Measurements from ENCODE around the gene MMP23B. TPM values are rescaled to one million over a fixed set of nuclear protein-coding genes. Genes with fewer than 3 reads are reported as not detected.
"Not testable (repeated sequence)": the region's sequence is repeated elsewhere in the genome, so short reads cannot be mapped to it uniquely, and the experiment has no call there.

Gene MMP23B
- total and polyA plus RNA-seq, 2 of the 8 experiments (the other 6 are each of a cell fraction or from before 2014, with no cell fraction given): 9.2 to 14.6 TPM

DNA sequence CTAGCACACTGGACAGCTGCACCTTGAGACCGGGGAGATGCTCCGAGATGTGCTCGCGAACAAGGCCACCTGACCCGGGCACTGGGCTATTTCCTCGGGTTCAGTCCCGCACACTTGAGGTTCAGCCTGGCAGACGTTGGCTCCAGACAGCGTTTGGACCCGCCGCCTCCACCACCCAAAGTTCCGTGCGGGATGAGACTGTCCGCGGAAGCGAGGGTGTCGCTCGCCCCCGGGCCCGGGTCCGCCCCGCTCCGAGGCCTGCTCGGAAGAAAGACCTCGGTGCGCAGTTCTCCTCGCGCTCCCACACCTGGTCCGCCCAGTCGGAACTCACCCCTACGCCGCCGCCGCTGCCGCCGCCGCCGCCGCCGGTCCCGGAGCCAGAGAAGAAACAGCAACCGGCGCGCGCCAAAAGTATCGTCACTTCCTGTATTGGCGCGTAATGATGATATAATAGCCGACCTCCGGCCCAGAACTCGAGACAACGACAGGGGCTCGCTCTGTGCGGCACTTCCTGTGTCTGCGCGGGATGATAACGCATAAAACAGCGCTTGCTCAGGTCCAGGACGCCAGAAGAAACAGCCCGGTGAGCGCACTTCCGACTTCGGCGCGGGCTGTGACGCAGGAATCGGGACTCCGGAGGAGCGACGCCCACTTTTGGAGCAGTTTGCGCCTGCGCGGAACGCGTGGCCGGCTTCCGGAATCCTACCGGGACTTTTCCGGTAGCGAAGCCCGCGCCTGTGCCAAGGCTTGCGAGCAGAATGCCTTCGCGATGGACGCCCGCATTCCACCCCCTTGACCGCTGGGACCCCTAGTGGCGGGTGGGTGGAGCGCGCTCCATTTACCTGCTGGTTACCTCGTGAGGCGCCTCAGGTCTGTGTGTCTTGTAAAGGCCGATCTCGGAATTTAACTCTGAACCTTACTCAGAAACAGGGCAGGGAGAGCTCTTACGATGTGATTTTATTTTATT lies 26.9 kb downstream of the MMP23B start, which contains the start of gene CDK11B:
TSS of gene CDK11B (minus strand) at position 422 of the 967 bp plus-strand sequence. CDS start 1,519 bp downstream, outside the sequence.
- H3K14ac ChIP-seq (ENCODE audit: insufficient read length); H3K4me1 ChIP-seq (replicated peaks in 1 of 4; ENCODE audit: control insufficient read depth in 3 of 4, insufficient read depth in 4 of 4, low read length in 3 of 4); H2BK120ac ChIP-seq (replicated peaks; ENCODE audit: low read depth, low read length); H2AK5ac ChIP-seq (ENCODE audit: low read depth, low read length); H4K20me1 ChIP-seq (replicated peaks in 1 of 2; ENCODE audit: control insufficient read depth in 1 of 2, insufficient read depth in 2 of 2, low read length in 2 of 2); H3K9me3 ChIP-seq (ENCODE audit: insufficient read depth in 2 of 2, low read depth in 1 of 2, low read length in 1 of 2); H2BK15ac ChIP-seq (ENCODE audit: low read length); H2BK20ac ChIP-seq (ENCODE audit: low read length); H3K23ac ChIP-seq (ENCODE audit: insufficient read length); H3K79me2 ChIP-seq (ENCODE audit: control insufficient read depth in 1 of 2, insufficient read depth in 2 of 2, low read length in 2 of 2); H3K79me1 ChIP-seq (ENCODE audit: low read depth, low read length); CTCF ChIA-PET (ENCODE audit: partially characterized antibody); H3K27me3 ChIP-seq (replicated peaks in 1 of 4; ENCODE audit: control insufficient read depth in 3 of 4, extremely low read depth in 1 of 4, insufficient read depth in 3 of 4, low read length in 3 of 4); H3K23me2 ChIP-seq (ENCODE audit: low read depth, low read length): not testable (repeated sequence)
- Histone ChIP-seq H4K91ac (replicated peaks; ENCODE audit: insufficient read length, low read length) (peak within 1 kb of the TSS; percentile 81), H3K18ac (ENCODE audit: extremely low read depth, low read length) (peak within 1 kb of the TSS; percentile 98), H3K4me2 (ENCODE audit: insufficient read depth in 1 of 2, low read depth in 2 of 2, low read length in 2 of 2) (peak within 1 kb of the TSS; percentile 13 to 64), H4K8ac (ENCODE audit: extremely low read depth, insufficient read depth, low read length) (peak within 1 kb of the TSS; percentile 99), H3K4ac (replicated peaks; ENCODE audit: insufficient read length, low read depth, low read length) (peak within 1 kb of the TSS; percentile 94), H3K36me3 (ENCODE audit: control insufficient read depth in 2 of 4, insufficient read depth in 4 of 4, low read length in 3 of 4) (peaks cover 3 to 20% (median 12%) of the 10 kb centered on the region in 4 experiments), H3K9ac (replicated peaks in 1 of 4; ENCODE audit: extremely low read depth in 1 of 4, low read depth in 3 of 4, low read length in 3 of 4) (peak within 1 kb of the TSS; percentile 14 to 96 (median 91)), H2AFZ (ENCODE audit: low read length) (peak within 1 kb of the TSS; percentile 75; the same call in 1 of the 2 replicates), H2BK12ac (ENCODE audit: low read depth, low read length) (peak within 1 kb of the TSS; percentile 95; the same call in 1 of the 2 replicates), H4K5ac (ENCODE audit: insufficient read length, low read depth, low read length) (peak within 1 kb of the TSS; percentile 100), H3K4me3 (ENCODE audit: extremely low read depth in 1 of 4, insufficient read depth in 2 of 4, low read depth in 3 of 4, low read length in 4 of 4) (peak within 1 kb of the TSS; percentile 63 to 81 (median 69)), H3K56ac (replicated peaks; ENCODE audit: insufficient read length, low read depth, low read length) (peak within 1 kb of the TSS; percentile 69), H3K27ac (ENCODE audit: low read depth, low read length) (peak within 1 kb of the TSS; percentile 98), H2BK5ac (ENCODE audit: low read depth, low read length) (peak within 1 kb of the TSS; percentile 99)
- FAIRE-seq (peak; percentile 71), DNase-seq (ENCODE audit: low read depth in 1 of 2, low spot score in 2 of 2) (peak; percentile 76 to 94)
- POLR2A ChIA-PET (ENCODE audit: partially characterized antibody): interaction anchor here (0.9 to 1.2 kb wide), 2 partner anchors 12 to 61 kb away, joined by 3 read pairs; no protein-coding TSS in a partner anchor
- WGBS, 2 experiments (ENCODE audit: extremely low coverage in 1 of 2, insufficient coverage in 1 of 2, insufficient read length in 1 of 2, insufficient replicate concordance in 2 of 2, low coverage in 1 of 2, low lambda C conversion rate in 2 of 2, missing lambda C conversion rate in 1 of 2): 2% methylated on average over 58 of the region's 96 CpGs; no CpG with 5 or more reads in 1 of the 2 experiments
- TF ChIP-seq POLR2A (IDR thresholded peaks at IDR 0.05; ENCODE audit: control extremely low read depth in 1 of 2, low read depth in 2 of 2, low read length in 2 of 2) (peak in 1 of 2 experiments; percentile 66; a peak in 1 of 3 replicates), KDM5A (IDR thresholded peaks at IDR 0.05; ENCODE audit: low read length) (peak; percentile 73), POLR2AphosphoS5 (IDR thresholded peaks at IDR 0.05; ENCODE audit: low read depth, low read length) (peak; percentile 73), GABPA (IDR thresholded peaks at IDR 0.05; ENCODE audit: borderline replicate concordance, insufficient read depth, low read length) (peak; percentile 80; the same call in 1 of the 2 replicates), SRF (IDR thresholded peaks at IDR 0.05; ENCODE audit: low read depth, low read length) (0 out of 2 replicates have a peak, but pooled peaks have one; percentile 39), TAF1 (IDR thresholded peaks at IDR 0.05; ENCODE audit: low read depth, low read length) (peak; percentile 66)
- TF ChIP-seq, protein P1, sequence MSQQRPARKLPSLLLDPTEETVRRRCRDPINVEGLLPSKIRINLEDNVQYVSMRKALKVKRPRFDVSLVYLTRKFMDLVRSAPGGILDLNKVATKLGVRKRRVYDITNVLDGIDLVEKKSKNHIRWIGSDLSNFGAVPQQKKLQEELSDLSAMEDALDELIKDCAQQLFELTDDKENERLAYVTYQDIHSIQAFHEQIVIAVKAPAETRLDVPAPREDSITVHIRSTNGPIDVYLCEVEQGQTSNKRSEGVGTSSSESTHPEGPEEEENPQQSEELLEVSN (IDR thresholded peaks at IDR 0.05): peak; percentile 24; the same call in 1 of the 2 replicates
- TF ChIP-seq, protein P2, sequence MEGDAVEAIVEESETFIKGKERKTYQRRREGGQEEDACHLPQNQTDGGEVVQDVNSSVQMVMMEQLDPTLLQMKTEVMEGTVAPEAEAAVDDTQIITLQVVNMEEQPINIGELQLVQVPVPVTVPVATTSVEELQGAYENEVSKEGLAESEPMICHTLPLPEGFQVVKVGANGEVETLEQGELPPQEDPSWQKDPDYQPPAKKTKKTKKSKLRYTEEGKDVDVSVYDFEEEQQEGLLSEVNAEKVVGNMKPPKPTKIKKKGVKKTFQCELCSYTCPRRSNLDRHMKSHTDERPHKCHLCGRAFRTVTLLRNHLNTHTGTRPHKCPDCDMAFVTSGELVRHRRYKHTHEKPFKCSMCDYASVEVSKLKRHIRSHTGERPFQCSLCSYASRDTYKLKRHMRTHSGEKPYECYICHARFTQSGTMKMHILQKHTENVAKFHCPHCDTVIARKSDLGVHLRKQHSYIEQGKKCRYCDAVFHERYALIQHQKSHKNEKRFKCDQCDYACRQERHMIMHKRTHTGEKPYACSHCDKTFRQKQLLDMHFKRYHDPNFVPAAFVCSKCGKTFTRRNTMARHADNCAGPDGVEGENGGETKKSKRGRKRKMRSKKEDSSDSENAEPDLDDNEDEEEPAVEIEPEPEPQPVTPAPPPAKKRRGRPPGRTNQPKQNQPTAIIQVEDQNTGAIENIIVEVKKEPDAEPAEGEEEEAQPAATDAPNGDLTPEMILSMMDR (IDR thresholded peaks at IDR 0.05; ENCODE audit: control extremely low read depth in 1 of 3, insufficient read depth in 1 of 3, low read depth in 1 of 3, low read length in 3 of 3): peak in 1 of 3 experiments; percentile 30; a peak in 1 of 4 replicates
